ENCODE data around the gene DNAJC21.

- TF ChIP-seq CTCF (IDR thresholded peaks at IDR 0.05; ENCODE audit: insufficient read depth, low read length, poor library complexity, severe bottlenecking) (no peak), EZH2phosphoT487 (conservative IDR thresholded peaks at IDR 0.05; ENCODE audit: low read length) (no peak)
These were observed 12.6 kb downstream of the DNAJC21 start for GRCh38 chr5:34941936-34942335.
